Measurements from ENCODE around the gene ARSI.

ARSI gene

GRCh38 chr5:150315245-150315644 lies 12.5 kb upstream of the ARSI start:
- no peak for TF ChIP-seq CTCF (conservative IDR thresholded peaks at IDR 0.05; ENCODE audit: low read depth, low read length)
- DNase-seq (ENCODE audit: low read depth) = no peak
- H3K4me3 ChIP-seq (ENCODE audit: low read depth, low read length) = no peak overlapping the region

DNA sequence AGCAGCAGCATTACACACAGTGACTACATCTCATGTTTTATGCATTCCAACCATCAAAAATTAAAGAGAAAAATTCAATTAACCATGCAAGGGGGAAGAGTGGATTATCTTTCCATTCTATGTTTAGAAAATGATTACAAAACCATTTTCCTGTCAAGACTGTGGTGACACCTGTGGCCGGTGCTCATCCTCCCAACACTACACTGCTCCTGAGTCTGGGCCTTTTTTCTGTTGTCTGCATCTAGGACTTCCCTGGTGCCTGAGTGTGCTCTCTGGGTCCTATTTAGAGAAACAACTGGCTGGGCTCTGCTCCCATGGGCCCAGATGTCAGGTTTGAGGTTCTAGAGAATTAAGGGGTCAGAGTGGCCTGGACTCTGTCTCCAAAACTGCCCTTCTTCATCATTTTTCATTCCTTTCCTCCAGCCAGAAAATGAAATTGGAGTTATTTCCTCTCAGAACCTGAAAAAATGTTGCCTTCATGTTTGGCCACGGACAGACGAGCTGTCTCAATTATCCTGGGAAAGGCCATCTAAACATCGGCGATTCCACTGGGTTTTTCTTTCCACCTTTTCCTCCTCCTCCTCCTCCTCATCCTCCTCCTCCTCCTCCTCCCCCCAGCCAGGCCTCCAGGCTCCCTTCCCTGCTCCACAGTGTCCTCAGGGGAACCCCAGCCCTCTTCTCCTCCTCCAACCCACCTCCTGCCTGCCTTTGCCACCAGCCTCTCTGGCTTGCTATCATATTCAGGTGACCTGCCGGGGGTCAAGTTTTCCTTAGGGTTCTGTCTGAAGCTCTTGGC lies 11.4 kb upstream of the ARSI start:
- no peak overlapping the region for H3K4me3 ChIP-seq (ENCODE audit: low read depth, low read length)
- no peak for DNase-seq (ENCODE audit: low read depth)
- no peak for TF ChIP-seq CTCF (conservative IDR thresholded peaks at IDR 0.05; ENCODE audit: low read depth, low read length)

DNA sequence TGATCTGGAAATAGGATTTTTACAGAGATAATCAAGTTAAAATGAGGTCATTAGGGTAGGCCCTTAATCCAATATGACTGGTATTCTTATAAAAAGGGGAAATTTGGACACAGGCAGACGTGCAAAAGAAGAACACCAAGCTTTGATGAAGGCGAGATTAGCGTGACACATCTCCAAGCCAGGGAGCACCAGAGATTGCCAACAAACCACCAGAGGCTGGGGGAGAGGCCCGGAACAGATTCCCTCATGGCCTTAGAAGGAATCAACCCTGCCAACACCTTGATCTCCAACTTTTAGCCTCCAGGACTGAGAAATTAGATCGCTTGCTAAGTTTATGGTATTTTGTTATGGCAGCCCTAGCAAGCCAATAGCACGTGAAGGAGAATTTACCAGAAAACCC lies 10.8 kb upstream of the ARSI start:
- TF ChIP-seq CTCF (conservative IDR thresholded peaks at IDR 0.05; ENCODE audit: low read depth, low read length) = no peak
- DNase-seq (ENCODE audit: low read depth) = no peak
- no peak overlapping the region for H3K4me3 ChIP-seq (ENCODE audit: low read depth, low read length)

- TF ChIP-seq CTCF (conservative IDR thresholded peaks at IDR 0.05; ENCODE audit: low read depth, low read length) = no peak
- DNase-seq (ENCODE audit: low read depth) = no peak
- no peak overlapping the region for H3K4me3 ChIP-seq (ENCODE audit: low read depth, low read length)
Observed at GRCh38 chr5:150312518-150312917, 9.8 kb upstream of the ARSI start.

DNA sequence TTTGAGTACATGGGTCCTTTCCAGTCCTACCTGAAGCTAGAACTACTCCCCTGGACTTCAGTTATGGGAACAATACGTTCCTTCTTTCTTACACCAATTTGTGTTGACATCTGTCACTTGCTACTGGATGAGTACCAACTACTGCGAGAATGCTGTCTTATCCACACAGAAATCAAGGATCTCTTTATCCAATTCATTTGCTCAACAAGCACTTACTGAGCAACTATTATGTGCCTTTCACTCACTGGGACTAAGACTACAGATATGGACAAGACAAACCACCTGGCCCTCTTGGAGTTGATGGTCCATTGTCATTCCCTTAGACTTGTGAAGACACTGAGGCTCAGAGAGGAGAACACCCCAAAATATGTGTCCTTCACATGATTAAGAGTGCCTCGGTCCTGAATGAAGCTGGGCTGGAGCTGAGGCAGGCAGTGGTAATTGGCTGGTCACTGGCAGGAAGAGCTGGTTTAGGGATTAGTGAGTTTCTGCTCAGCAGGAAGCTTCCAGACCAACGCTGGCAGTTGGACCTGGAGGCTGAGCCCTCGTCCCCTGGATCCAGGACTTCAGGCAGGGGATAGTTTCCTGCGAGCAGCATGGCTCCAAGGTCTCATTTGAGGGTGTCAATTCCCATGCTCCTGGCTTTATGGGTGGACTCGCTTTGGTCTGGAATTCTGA lies 8.4 kb upstream of the ARSI start:
- TF ChIP-seq CTCF (conservative IDR thresholded peaks at IDR 0.05; ENCODE audit: low read depth, low read length) = no peak
- H3K4me3 ChIP-seq (ENCODE audit: low read depth, low read length) = no peak overlapping the region

DNA sequence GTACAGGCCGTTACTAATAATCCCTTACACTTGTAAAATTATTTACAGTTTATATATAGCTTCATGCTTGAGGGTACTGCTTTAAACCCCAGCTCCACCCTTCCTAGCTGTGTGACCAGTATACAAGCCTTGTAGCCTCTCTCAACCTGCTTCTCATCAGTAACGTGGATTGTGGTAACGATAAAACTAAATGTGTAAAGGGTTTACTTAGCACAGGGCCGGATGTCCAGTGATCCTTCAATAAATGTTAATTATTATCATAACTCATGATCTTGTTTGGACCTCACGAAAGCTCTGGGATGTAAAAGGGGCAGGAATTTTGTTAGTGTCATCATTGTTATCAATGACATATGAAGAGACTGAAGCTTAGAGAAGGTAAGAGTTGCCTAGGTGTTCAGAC lies 7.5 kb upstream of the ARSI start:
- no peak for TF ChIP-seq CTCF (conservative IDR thresholded peaks at IDR 0.05; ENCODE audit: low read depth, low read length)
- no peak for DNase-seq (ENCODE audit: low read depth)
- no peak overlapping the region for H3K4me3 ChIP-seq (ENCODE audit: low read depth, low read length)

More for the DNA sequence above, 8.4 kb upstream of the ARSI start:
- no peak for DNase-seq (ENCODE audit: low read depth)

DNA sequence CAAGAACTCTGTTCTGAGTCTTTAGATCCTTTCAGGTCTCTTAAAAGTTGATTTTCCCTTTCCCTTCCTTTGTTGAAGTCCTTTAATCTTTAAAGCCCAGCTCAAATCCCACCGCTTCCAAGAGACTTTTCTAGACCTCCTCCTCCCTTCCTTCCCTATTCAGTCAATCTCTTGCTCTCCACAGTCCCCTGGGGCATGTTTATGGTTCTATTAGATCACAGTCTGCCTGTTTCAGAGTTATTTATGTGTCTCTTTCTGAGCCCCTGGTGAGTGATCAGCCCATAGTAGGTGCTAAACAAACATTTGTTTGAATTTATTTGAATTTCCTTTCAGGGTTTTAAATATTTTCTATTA lies 7.2 kb upstream of the ARSI start:
- TF ChIP-seq CTCF (conservative IDR thresholded peaks at IDR 0.05; ENCODE audit: low read depth, low read length) = no peak
- H3K4me3 ChIP-seq (ENCODE audit: low read depth, low read length) = no peak overlapping the region
- DNase-seq (ENCODE audit: low read depth) = no peak
